Measurements from ENCODE around the gene CFDP1. TPM values are rescaled to one million over a fixed set of nuclear protein-coding genes. Genes with fewer than 3 reads are reported as not detected.

Gene CFDP1
- total RNA-seq, 4 donors from 2014 or later, result 51.2 to 318 (median 145) TPM

GRCh38 chr16:75305364-75306098 is 127.8 kb downstream of the CFDP1 start:
- in situ Hi-C loops (cut with MboI; ENCODE audit: low pct_ligation_motif_present in 1 of 4, low pct_unique_long_range_greater_than_20kb in 1 of 4, low sequenced_read_pairs in 3 of 4), result no loop called here

GRCh38 chr16:75304521-75305363 is 128.6 kb downstream of the CFDP1 start:
- DNase-seq, result peak; percentile 66
- TF ChIP-seq CTCF (IDR thresholded peaks at IDR 0.05), result no peak
- no peak for TF ChIP-seq POLR2A (IDR thresholded peaks at IDR 0.05)
- no peak for TF ChIP-seq POLR2AphosphoS5 (IDR thresholded peaks at IDR 0.05)
- TF ChIP-seq EP300 (IDR thresholded peaks at IDR 0.05; ENCODE audit: low read depth), result no peak
- in situ Hi-C loops (cut with MboI; ENCODE audit: low pct_ligation_motif_present in 1 of 4, low pct_unique_long_range_greater_than_20kb in 1 of 4, low sequenced_read_pairs in 3 of 4) (no loop called here), intact Hi-C loops (cut with DNase I; ENCODE audit: low total_unique reads) (no loop called here)
- H3K9me3 ChIP-seq, result no peaks in the 10 kb centered on the region
- peak overlapping the region; percentile 90 to 93 (median 91) for H3K27ac ChIP-seq
- 46 to 60% methylated on average over 3 to 4 of the region's 4 CpGs for WGBS, 2 donors (ENCODE audit: low coverage in 1 of 2)
- peaks cover 18 to 43% (median 31%) of the 10 kb centered on the region in 4 donors for H3K4me1 ChIP-seq
- H3K4me3 ChIP-seq, result no peak overlapping the region
- H3K27me3 ChIP-seq, result no peaks in the 10 kb centered on the region
- H3K36me3 ChIP-seq, result peaks cover 0 to 18% (median 0%) of the 10 kb centered on the region in 4 donors

More at GRCh38 chr16:75305364-75306098, 127.8 kb downstream of the CFDP1 start:
- intact Hi-C loops (cut with DNase I; ENCODE audit: low total_unique reads), result no loop called here
- TF ChIP-seq POLR2AphosphoS5 (IDR thresholded peaks at IDR 0.05) (peak; percentile 45 to 90 (median 87)), POLR2A (IDR thresholded peaks at IDR 0.05) (peak; percentile 82), EP300 (IDR thresholded peaks at IDR 0.05; ENCODE audit: low read depth) (peak; percentile 1), CTCF (IDR thresholded peaks at IDR 0.05) (no peak)
- peak overlapping the region in 2 of 4 donors; percentile 6 to 38 for H3K4me3 ChIP-seq
- H3K27ac ChIP-seq, result peak overlapping the region; percentile 90 to 93 (median 91)
- H3K27me3 ChIP-seq, result no peaks in the 10 kb centered on the region
- H3K4me1 ChIP-seq, result peaks cover 18 to 50% (median 35%) of the 10 kb centered on the region in 4 donors
- H3K9me3 ChIP-seq, result no peaks in the 10 kb centered on the region
- peaks cover 0 to 15% (median 0%) of the 10 kb centered on the region in 4 donors for H3K36me3 ChIP-seq
- 23 to 34% methylated on average over 5 to 8 of the region's 8 CpGs for WGBS, 2 donors (ENCODE audit: low coverage in 1 of 2)
- DNase-seq, result peak; percentile 90

GRCh38 chr16:75301804-75302203 is 131.5 kb downstream of the CFDP1 start:
- no peak overlapping the region for H3K27ac ChIP-seq
- H3K4me1 ChIP-seq, result peaks cover 18 to 29% (median 27%) of the 10 kb centered on the region in 4 donors
- in situ Hi-C loops (cut with MboI; ENCODE audit: low pct_ligation_motif_present in 1 of 4, low pct_unique_long_range_greater_than_20kb in 1 of 4, low sequenced_read_pairs in 3 of 4) (no loop called here), intact Hi-C loops (cut with DNase I; ENCODE audit: low total_unique reads) (no loop called here)
- H3K4me3 ChIP-seq, result no peak overlapping the region
- 77 to 100% methylated on average over 1 of the region's 1 CpG for WGBS, 2 donors (ENCODE audit: low coverage in 1 of 2)
- no peak for DNase-seq
- no peaks in the 10 kb centered on the region for H3K27me3 ChIP-seq
- no peak for TF ChIP-seq POLR2A (IDR thresholded peaks at IDR 0.05)
- no peak for TF ChIP-seq EP300 (IDR thresholded peaks at IDR 0.05; ENCODE audit: low read depth)
- TF ChIP-seq POLR2AphosphoS5 (IDR thresholded peaks at IDR 0.05), result no peak
- no peak for TF ChIP-seq CTCF (IDR thresholded peaks at IDR 0.05)
- H3K36me3 ChIP-seq, result peaks cover 0 to 18% (median 0%) of the 10 kb centered on the region in 4 donors
- no peaks in the 10 kb centered on the region for H3K9me3 ChIP-seq

- 88% methylated on average over 6 of the region's 6 CpGs; no CpG with 5 or more reads in 1 of the 2 donors for WGBS, 2 donors (ENCODE audit: low coverage in 1 of 2)
- Histone ChIP-seq H3K9me3 (no peaks in the 10 kb centered on the region), H3K36me3 (peaks cover 0 to 18% (median 3%) of the 10 kb centered on the region in 4 donors), H3K4me1 (peaks cover 0 to 2% (median 0%) of the 10 kb centered on the region in 4 donors), H3K27ac (no peak overlapping the region), H3K4me3 (no peak overlapping the region), H3K27me3 (no peaks in the 10 kb centered on the region)
- DNase-seq, result no peak
- TF ChIP-seq POLR2A (IDR thresholded peaks at IDR 0.05) (no peak), POLR2AphosphoS5 (IDR thresholded peaks at IDR 0.05) (no peak), EP300 (IDR thresholded peaks at IDR 0.05; ENCODE audit: low read depth) (no peak), CTCF (IDR thresholded peaks at IDR 0.05) (no peak)
- intact Hi-C loops (cut with DNase I; ENCODE audit: low total_unique reads), result no loop called here
- in situ Hi-C loops (cut with MboI; ENCODE audit: low pct_ligation_motif_present in 1 of 4, low pct_unique_long_range_greater_than_20kb in 1 of 4, low sequenced_read_pairs in 3 of 4), result no loop called here
These were observed 135.0 kb downstream of the CFDP1 start for GRCh38 chr16:75298267-75298666.
